Measurements from ENCODE around the gene TSHZ1. TPM values are rescaled to one million over a fixed set of nuclear protein-coding genes. Genes with fewer than 3 reads are reported as not detected.

The TSHZ1 gene
- total RNA-seq, 2 donors from 2014 or later, result 13.9 to 17.4 TPM

DNA sequence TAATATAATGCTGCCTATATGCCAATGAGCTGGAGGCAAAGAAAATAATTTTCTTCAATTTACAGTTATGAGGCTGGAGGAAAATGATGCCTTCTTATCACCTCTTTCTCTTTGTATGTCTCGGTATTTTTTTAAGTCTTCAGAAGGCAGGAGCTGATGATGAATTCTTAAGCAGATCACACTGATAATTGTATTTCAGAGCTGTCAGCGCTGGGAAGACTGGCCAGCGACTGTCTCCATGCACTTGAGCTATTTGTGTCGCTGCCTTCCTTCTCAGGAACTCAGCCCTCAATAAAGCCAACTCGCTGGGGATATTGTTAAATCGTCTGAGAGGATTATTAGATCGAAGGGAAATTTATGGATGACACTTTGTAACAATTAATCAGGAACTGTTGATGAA lies 42.0 kb upstream of the TSHZ1 start:
- Histone ChIP-seq H3K36me3 (no peaks in the 10 kb centered on the region), H3K27ac (no peak overlapping the region), H3K9me3 (no peaks in the 10 kb centered on the region), H3K4me3 (no peak overlapping the region), H3K27me3 (replicated peaks; ENCODE audit: insufficient read depth) (no peaks in the 10 kb centered on the region), H3K4me1 (ENCODE audit: control insufficient read depth in 1 of 2, low read depth in 2 of 2) (no peaks in the 10 kb centered on the region)
- DNase-seq (ENCODE audit: low spot score) (no peak), ATAC-seq (ENCODE audit: insufficient number of reproducible peaks, low FRiP score, low read depth) (no peak)
- TF ChIP-seq, protein P1, sequence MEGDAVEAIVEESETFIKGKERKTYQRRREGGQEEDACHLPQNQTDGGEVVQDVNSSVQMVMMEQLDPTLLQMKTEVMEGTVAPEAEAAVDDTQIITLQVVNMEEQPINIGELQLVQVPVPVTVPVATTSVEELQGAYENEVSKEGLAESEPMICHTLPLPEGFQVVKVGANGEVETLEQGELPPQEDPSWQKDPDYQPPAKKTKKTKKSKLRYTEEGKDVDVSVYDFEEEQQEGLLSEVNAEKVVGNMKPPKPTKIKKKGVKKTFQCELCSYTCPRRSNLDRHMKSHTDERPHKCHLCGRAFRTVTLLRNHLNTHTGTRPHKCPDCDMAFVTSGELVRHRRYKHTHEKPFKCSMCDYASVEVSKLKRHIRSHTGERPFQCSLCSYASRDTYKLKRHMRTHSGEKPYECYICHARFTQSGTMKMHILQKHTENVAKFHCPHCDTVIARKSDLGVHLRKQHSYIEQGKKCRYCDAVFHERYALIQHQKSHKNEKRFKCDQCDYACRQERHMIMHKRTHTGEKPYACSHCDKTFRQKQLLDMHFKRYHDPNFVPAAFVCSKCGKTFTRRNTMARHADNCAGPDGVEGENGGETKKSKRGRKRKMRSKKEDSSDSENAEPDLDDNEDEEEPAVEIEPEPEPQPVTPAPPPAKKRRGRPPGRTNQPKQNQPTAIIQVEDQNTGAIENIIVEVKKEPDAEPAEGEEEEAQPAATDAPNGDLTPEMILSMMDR (IDR thresholded peaks at IDR 0.05), result no peak

DNA sequence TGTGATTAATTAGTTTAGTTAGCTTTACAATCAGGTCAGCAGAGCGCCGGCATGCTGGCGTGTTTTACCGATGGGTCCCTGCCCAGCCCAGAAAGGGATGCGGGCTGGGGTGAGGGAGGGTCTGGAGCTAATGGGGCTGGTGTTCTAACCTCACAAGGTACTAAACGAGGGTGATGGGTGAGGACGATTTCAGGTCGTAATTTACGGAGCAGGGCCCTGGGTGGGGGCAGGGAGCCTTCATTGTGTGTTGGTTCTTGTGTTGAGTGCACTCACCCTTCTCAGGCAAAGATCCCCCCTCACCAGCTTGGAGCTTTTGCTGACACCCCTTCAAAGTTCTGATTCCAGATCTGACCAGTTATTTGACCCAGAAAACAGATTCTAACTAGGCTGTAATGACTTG lies 41.2 kb upstream of the TSHZ1 start:
- Histone ChIP-seq H3K27ac (no peak overlapping the region), H3K36me3 (no peaks in the 10 kb centered on the region), H3K9me3 (no peaks in the 10 kb centered on the region), H3K4me1 (ENCODE audit: control insufficient read depth in 1 of 2, low read depth in 2 of 2) (no peaks in the 10 kb centered on the region), H3K27me3 (replicated peaks; ENCODE audit: insufficient read depth) (no peaks in the 10 kb centered on the region), H3K4me3 (no peak overlapping the region)
- TF ChIP-seq, protein P1 (IDR thresholded peaks at IDR 0.05), result no peak
- no peak for DNase-seq (ENCODE audit: low spot score)
- no peak for ATAC-seq (ENCODE audit: insufficient number of reproducible peaks, low FRiP score, low read depth)

DNA sequence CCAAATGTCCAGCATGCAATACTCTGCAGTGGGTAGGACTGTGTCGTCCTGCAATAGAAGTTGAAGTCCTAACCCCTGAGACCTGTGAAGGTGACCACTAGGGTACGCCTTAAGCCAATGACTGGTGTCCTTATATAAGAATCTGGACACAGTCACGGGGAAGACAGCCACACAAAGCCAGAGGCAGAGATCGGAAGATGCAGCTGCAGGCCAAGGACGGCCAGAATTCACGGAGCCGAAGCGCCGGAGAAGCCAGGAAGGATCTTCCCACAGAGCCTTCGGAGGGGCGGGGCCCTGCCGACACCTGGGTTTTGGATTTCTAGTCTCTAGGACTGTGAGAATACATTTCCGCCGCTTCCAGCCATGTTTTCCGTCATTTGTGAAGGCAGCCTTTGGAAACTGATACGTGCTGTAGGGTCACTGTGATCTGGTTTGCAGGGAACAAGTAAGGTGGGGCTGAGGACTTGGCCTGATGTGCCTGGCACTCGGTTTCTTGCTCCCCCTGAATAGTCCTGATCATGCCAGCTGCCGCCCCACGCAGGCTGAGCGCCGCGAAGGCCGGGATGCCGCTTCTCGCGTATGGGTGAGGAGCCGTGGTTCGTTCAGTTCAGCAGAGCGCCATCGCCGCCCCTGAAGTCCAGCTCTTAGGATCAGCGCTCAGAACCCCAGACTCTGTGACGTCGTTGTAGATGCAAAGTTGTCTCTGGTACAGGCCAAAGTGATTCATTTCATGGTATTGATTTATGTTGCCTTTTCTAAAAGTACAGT lies 40.4 kb upstream of the TSHZ1 start:
- ATAC-seq (ENCODE audit: insufficient number of reproducible peaks, low FRiP score, low read depth) (no peak), DNase-seq (ENCODE audit: low spot score) (no peak)
- TF ChIP-seq, protein P1 (IDR thresholded peaks at IDR 0.05), result no peak
- H3K27ac ChIP-seq, result no peak overlapping the region
- H3K36me3 ChIP-seq, result no peaks in the 10 kb centered on the region
- H3K27me3 ChIP-seq (replicated peaks; ENCODE audit: insufficient read depth), result no peaks in the 10 kb centered on the region
- H3K4me3 ChIP-seq, result no peak overlapping the region
- no peaks in the 10 kb centered on the region for H3K4me1 ChIP-seq (ENCODE audit: control insufficient read depth in 1 of 2, low read depth in 2 of 2)
- H3K9me3 ChIP-seq, result no peaks in the 10 kb centered on the region

DNA sequence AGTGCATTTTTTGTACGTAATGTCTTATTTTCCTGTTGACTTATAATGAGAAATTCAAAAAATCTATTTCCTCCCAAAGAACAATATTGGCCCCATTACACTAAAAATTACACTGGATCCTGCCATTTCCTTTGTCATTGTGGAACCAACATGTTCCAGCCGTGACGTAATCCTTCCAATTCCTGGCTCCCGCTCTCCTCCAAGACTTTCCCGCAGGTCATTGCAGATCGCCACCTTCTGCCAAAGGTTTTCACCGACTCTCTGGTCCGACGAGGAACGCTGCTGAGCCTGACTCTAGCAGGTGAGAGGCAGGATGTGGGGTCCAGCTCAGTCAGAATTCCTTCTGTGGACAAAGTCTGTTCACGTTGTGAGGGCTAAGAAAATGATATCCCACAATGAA lies 39.7 kb upstream of the TSHZ1 start:
- Histone ChIP-seq H3K36me3 (no peaks in the 10 kb centered on the region), H3K27me3 (replicated peaks; ENCODE audit: insufficient read depth) (no peaks in the 10 kb centered on the region), H3K9me3 (no peaks in the 10 kb centered on the region), H3K4me3 (no peak overlapping the region), H3K4me1 (ENCODE audit: control insufficient read depth in 1 of 2, low read depth in 2 of 2) (no peaks in the 10 kb centered on the region), H3K27ac (no peak overlapping the region)
- TF ChIP-seq, protein P1 (IDR thresholded peaks at IDR 0.05), result no peak
- DNase-seq (ENCODE audit: low spot score) (no peak), ATAC-seq (ENCODE audit: insufficient number of reproducible peaks, low FRiP score, low read depth) (no peak)

DNA sequence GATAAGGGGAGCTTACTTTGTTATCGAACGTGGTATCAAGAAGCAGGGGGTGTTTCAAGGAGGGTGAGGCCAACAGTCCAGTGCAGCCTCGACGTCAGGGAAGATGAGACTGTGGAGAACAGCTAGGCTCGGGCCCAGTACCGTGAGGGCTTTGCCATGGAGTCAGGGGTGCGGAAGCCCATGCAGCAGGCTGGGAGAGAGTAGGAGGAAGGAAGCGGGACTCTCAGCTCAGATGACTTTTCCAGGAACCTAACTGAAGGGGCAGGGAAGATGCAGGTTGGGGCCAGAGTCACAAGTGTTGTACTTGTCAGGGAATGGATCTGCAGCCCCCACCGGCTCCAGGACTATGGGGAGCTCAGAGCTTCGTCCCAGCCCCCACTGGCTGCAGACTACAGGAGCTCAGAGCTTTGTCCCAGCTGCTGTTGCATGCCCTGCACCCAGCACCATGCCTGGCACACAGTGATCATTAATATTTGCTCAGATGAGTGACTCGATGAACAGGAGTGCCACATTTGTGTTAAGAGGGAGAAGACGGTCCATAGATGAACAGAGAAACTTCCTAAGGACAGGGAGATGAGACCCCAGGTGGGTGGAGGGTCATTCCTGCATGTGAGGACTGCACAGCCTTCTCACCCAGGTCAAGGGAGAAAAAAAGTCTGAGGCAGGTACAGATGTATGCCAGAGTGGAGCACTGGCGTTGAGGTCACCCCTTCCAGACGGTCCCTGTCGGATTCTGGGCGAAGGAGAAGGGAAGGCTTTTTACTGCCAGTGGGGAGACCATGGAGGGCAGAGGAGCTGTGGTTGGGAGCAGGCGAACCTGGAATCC lies 38.1 kb upstream of the TSHZ1 start:
- ATAC-seq (ENCODE audit: insufficient number of reproducible peaks, low FRiP score, low read depth) (no peak), DNase-seq (ENCODE audit: low spot score) (no peak)
- no peaks in the 10 kb centered on the region for H3K27me3 ChIP-seq (replicated peaks; ENCODE audit: insufficient read depth)
- H3K4me1 ChIP-seq (ENCODE audit: control insufficient read depth in 1 of 2, low read depth in 2 of 2), result no peaks in the 10 kb centered on the region
- TF ChIP-seq, protein P1 (IDR thresholded peaks at IDR 0.05), result no peak
- H3K36me3 ChIP-seq, result no peaks in the 10 kb centered on the region
- H3K27ac ChIP-seq, result no peak overlapping the region
- no peaks in the 10 kb centered on the region for H3K9me3 ChIP-seq
- no peak overlapping the region for H3K4me3 ChIP-seq
